Measurements from ENCODE around the gene JARID2. TPM values are rescaled to one million over a fixed set of nuclear protein-coding genes. Genes with fewer than 3 reads are reported as not detected.

Gene JARID2
- total and polyA plus RNA-seq, 9 of the 15 experiments (the other 6 are each of a cell fraction or from before 2014, with no cell fraction given): 5.0 to 29.0 (median 15.6) TPM

- TF ChIP-seq ZNF318 (IDR thresholded peaks at IDR 0.05; ENCODE audit: borderline replicate concordance in 1 of 2, low read depth in 1 of 2) (no peak), PPARD (CRISPR knock-in tag; IDR thresholded peaks at IDR 0.05) (no peak), OTX1 (CRISPR knock-in tag; IDR thresholded peaks at IDR 0.05) (no peak), ZNF280B (CRISPR knock-in tag; IDR thresholded peaks at IDR 0.05) (no peak), CHD7 (IDR thresholded peaks at IDR 0.05; ENCODE audit: low read depth, low read length) (no peak), ARNT (IDR thresholded peaks at IDR 0.05) (no peak)
Measured at GRCh38 chr6:15395087-15395486, 149.2 kb downstream of the JARID2 start (continued).

Data from K562 (cell line).